CD4-positive, alpha-beta T cell treated with Interleukin-10 for 1 hour (primary cell): ENCODE results near the gene BICDL2.

ENCODE experiments used
- DNase-seq: peaks from one replicate; pipeline ENCODE4 v3.0.0-alpha.2; 2020

The BICDL2 gene

GRCh38 chr16:3007059-3007956, 29.4 kb downstream of the BICDL2 start:
- no peak for DNase-seq

GRCh38 chr16:3004781-3005284, 31.9 kb downstream of the BICDL2 start:
- DNase-seq = no peak

GRCh38 chr16:3004319-3004718, 32.4 kb downstream of the BICDL2 start:
- DNase-seq = no peak

- peak; percentile 99 for DNase-seq
Measured at GRCh38 chr16:3003582-3004270, 33.0 kb downstream of the BICDL2 start.

GRCh38 chr16:3001316-3001715, 35.4 kb downstream of the BICDL2 start:
- no peak for DNase-seq

GRCh38 chr16:3000540-3000939, 36.2 kb downstream of the BICDL2 start:
- DNase-seq = no peak

- DNase-seq = no peak
Measured at GRCh38 chr16:2999929-3000328, 36.8 kb downstream of the BICDL2 start.

GRCh38 chr16:2996298-2996697, 40.4 kb downstream of the BICDL2 start:
- no peak for DNase-seq

GRCh38 chr16:2992383-2993081, 44.2 kb downstream of the BICDL2 start:
- DNase-seq = no peak

- no peak for DNase-seq
Measured at GRCh38 chr16:2991566-2992261, 45.0 kb downstream of the BICDL2 start.

- no peak for DNase-seq
Measured at GRCh38 chr16:2990891-2991290, 45.9 kb downstream of the BICDL2 start.

- no peak for DNase-seq
Measured at GRCh38 chr16:2988590-2989099, 48.1 kb downstream of the BICDL2 start.

- no peak for DNase-seq
Measured at GRCh38 chr16:2987833-2988232, 48.9 kb downstream of the BICDL2 start.

- DNase-seq = no peak
Measured at GRCh38 chr16:2987286-2987685, 49.5 kb downstream of the BICDL2 start.

GRCh38 chr16:2986623-2987188, 50.0 kb downstream of the BICDL2 start:
- DNase-seq = no peak

GRCh38 chr16:2985893-2986355, 50.8 kb downstream of the BICDL2 start:
- no peak for DNase-seq

GRCh38 chr16:2985462-2985861, 51.3 kb downstream of the BICDL2 start:
- DNase-seq = no peak

- peak; percentile 72 for DNase-seq
Measured at GRCh38 chr16:2983706-2984136, 53.0 kb downstream of the BICDL2 start.

- DNase-seq = no peak
Measured at GRCh38 chr16:2982402-2982801, 54.3 kb downstream of the BICDL2 start.

- no peak for DNase-seq
Measured at GRCh38 chr16:2981899-2982250, 54.9 kb downstream of the BICDL2 start.

- no peak for DNase-seq
Measured at GRCh38 chr16:2981177-2981898, 55.4 kb downstream of the BICDL2 start.
